Measurements from ENCODE around the gene CUEDC1. TPM values are rescaled to one million over a fixed set of nuclear protein-coding genes. Genes with fewer than 3 reads are reported as not detected.

The CUEDC1 gene
- total and polyA plus RNA-seq, 2 of the 13 experiments (the other 11 are each of a cell fraction or from before 2014, with no cell fraction given), result 7.4 to 12.9 TPM

GRCh38 chr17:57861790-57862693 is 93.2 kb downstream of the CUEDC1 start (continued):
- TF ChIP-seq ZNF710 (CRISPR knock-in tag; IDR thresholded peaks at IDR 0.05; ENCODE audit: borderline replicate concordance) (no peak), GABPB1 (CRISPR knock-in tag; IDR thresholded peaks at IDR 0.05) (peak; percentile 85), CREB1 (IDR thresholded peaks at IDR 0.05) (no peak), CREB1 (CRISPR knock-in tag; IDR thresholded peaks at IDR 0.05) (no peak), ZNF562 (CRISPR knock-in tag; IDR thresholded peaks at IDR 0.05; ENCODE audit: borderline replicate concordance) (no peak), HNF1A (IDR thresholded peaks at IDR 0.05; ENCODE audit: low read depth) (no peak), HNF1A (CRISPR knock-in tag; IDR thresholded peaks at IDR 0.05; ENCODE audit: borderline replicate concordance) (peak; percentile 51; the same call in 1 of the 2 replicates), PHF5A (CRISPR knock-in tag; IDR thresholded peaks at IDR 0.05; ENCODE audit: low read depth, unreplicated experiment) (no peak), ZNF329 (CRISPR knock-in tag; IDR thresholded peaks at IDR 0.05; ENCODE audit: low read depth) (peak; percentile 60; the same call in 1 of the 2 replicates), SKI (IDR thresholded peaks at IDR 0.05; ENCODE audit: partially characterized antibody) (no peak), ZNF292 (CRISPR knock-in tag; IDR thresholded peaks at IDR 0.05; ENCODE audit: borderline replicate concordance, low read depth) (peak; percentile 65), MYNN (CRISPR knock-in tag; IDR thresholded peaks at IDR 0.05; ENCODE audit: low read depth) (no peak), THRA (CRISPR knock-in tag; IDR thresholded peaks at IDR 0.05; ENCODE audit: borderline replicate concordance) (peak; percentile 70), ZNF687 (CRISPR knock-in tag; IDR thresholded peaks at IDR 0.05) (peak; percentile 97), ZFYVE20 (CRISPR knock-in tag; IDR thresholded peaks at IDR 0.05; ENCODE audit: borderline replicate concordance, low read depth) (peak; percentile 92; the same call in 1 of the 2 replicates)

Data from HepG2 (cell line).